ENCODE results near the gene TDRD15. TPM values are rescaled to one million over a fixed set of nuclear protein-coding genes. Genes with fewer than 3 reads are reported as not detected.

Gene TDRD15
- under 0.01 TPM for total RNA-seq

DNA sequence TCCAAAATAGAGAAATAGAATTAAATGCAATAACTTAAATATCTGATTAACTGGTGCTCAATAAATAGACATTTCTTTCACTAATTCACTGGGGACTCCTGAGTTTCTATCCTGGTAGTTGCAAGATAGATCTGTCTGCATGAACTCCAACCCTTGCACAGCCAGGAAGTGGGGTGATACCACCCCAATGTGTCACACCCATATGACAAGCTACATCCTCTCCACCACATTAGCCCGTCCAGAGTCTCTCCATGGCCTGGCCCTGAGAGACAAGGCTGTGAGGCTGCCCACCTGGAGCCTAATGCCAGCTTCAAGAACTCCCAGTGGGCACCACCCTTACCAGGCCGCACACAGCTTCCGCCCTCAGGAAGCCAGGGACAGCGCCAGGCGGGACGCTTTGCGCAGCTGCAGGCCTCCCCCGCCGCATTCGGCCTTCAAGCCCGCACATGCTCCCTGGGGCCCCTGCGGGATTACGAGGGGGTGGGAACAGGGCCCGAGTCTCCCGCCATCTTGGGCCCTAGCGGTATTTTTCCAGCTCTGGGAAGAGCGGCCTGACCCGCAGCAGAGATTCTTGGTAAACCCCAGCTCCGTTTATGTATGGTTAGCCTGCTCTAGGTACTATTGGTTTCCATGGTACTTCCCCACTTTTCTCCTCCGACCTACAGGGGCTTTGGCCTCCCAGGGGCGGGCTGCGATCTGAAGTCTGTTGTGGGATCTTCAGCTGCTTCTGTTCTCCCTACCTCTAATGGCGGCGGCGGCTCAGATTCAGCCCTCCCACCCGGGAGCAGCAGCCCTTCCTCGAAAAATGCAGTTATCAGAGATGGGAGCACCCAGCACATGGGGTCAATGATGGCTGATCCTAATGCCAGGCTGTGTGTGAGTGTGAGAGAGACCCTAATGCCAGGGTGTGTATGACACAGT lies at the start of gene TDRD15:
Gene TDRD15, plus strand, starts transcription at position 496 of the 921 bp plus-strand sequence. CDS start 13,500 bp downstream, outside the sequence.

Other genes starting within 250 kb of the TDRD15 start
- gene APOB, start 79.9 kb upstream of the TDRD15 start, total RNA-seq: 0.69 TPM

Measured in diencephalon (tissue), 1 donor.